AML-193 (cell line): Measurements from ENCODE around the gene C10orf90.
"Not testable (repeated sequence)": the region's sequence is repeated elsewhere in the genome, so short reads cannot be mapped to it uniquely, and the experiment has no call there.

ENCODE experiments used
- DNase-seq, 2 experiments: peaks; one replicate each; lab custom pipeline; 2025; lab: John Stamatoyannopoulos, UW

Gene C10orf90

GRCh38 chr10:126390324-126390723 is 280.2 kb downstream of the C10orf90 start:
- no peak for DNase-seq

- DNase-seq, result no peak
Observed at GRCh38 chr10:126387931-126388911, 282.3 kb downstream of the C10orf90 start, which contains the start of gene ADAM12. ADAM12 (minus strand) TSS chr10:126388477; CDS start chr10:126388145, 332 bp downstream.

GRCh38 chr10:126387041-126387921 is 283.2 kb downstream of the C10orf90 start:
- no peak for DNase-seq

- DNase-seq, result no peak
Observed at GRCh38 chr10:126384269-126384873, 286.1 kb downstream of the C10orf90 start.

GRCh38 chr10:126380352-126381076 is 290.0 kb downstream of the C10orf90 start:
- DNase-seq, result no peak

GRCh38 chr10:126379166-126379565 is 291.3 kb downstream of the C10orf90 start:
- DNase-seq, result not testable (repeated sequence)

GRCh38 chr10:126376956-126377355 is 293.5 kb downstream of the C10orf90 start:
- DNase-seq, result no peak

GRCh38 chr10:126375926-126376554 is 294.5 kb downstream of the C10orf90 start:
- no peak for DNase-seq

- no peak for DNase-seq
Observed at GRCh38 chr10:126375299-126375698, 295.2 kb downstream of the C10orf90 start.
